Measurements from ENCODE around the gene FICD. TPM values are rescaled to one million over a fixed set of nuclear protein-coding genes. Genes with fewer than 3 reads are reported as not detected.

The FICD gene
- total and polyA plus RNA-seq, 2 of the 13 experiments (the other 11 are each of a cell fraction or from before 2014, with no cell fraction given), result 0.99 to 3.0 TPM

DNA sequence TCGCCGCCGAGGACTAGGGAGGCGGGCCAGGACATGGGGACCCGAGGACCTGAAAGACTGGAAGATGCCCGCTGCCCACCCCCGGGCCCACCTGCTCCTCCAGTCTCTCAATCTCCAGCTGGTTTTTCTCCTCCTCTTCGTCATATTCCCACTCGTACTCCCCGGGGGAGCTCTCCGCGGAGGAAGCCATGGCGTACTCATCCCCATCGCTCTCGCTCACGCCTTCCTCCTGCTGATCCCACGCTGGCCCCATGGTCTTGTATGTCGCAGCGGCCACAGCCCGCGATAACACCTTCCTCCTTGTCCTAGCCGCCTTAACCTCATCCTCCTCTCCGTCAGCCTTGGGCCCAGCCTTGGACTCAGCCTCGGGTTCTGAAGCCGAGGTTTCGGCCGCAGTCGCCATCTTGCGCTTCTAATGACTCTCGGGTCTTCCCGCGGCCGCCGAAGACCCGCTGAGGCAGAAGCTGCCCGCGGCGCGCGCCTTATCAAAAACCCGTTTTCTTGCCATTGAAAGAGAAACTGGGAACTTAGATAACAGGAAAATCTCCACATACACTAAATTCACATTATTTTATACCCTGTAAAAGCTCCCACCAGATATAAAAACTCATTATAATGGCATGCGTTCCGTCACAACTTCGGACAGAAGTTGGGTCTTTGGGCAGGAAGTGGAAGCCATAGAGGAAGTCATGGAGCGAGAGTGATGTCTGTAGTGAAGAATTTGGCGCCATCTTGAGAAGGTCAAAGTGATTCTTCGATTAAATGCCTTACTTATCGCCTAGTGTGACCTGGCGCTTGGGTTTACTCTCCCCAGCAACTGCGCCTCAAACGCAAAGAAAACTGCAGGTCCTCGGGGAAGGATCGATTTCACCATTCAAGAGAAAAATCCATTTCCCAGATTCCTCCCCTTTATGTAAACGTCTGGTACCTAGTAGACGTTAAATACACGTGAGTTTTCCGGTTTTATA lies 46.0 kb downstream of the FICD start, which contains the start of gene SART3 (continued):
- no peak for TF ChIP-seq HOMEZ (CRISPR knock-in tag; IDR thresholded peaks at IDR 0.05; ENCODE audit: low read depth)
- TF ChIP-seq MIER3 (CRISPR knock-in tag; IDR thresholded peaks at IDR 0.05; ENCODE audit: borderline replicate concordance), result no peak; the same call in 1 of the 2 replicates
- TF ChIP-seq, protein P1, sequence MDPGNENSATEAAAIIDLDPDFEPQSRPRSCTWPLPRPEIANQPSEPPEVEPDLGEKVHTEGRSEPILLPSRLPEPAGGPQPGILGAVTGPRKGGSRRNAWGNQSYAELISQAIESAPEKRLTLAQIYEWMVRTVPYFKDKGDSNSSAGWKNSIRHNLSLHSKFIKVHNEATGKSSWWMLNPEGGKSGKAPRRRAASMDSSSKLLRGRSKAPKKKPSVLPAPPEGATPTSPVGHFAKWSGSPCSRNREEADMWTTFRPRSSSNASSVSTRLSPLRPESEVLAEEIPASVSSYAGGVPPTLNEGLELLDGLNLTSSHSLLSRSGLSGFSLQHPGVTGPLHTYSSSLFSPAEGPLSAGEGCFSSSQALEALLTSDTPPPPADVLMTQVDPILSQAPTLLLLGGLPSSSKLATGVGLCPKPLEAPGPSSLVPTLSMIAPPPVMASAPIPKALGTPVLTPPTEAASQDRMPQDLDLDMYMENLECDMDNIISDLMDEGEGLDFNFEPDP (CRISPR knock-in tag; conservative IDR thresholded peaks at IDR 0.05), result no peak
- TF ChIP-seq ZNF615 (CRISPR knock-in tag; IDR thresholded peaks at IDR 0.05; ENCODE audit: borderline replicate concordance), result no peak
- TF ChIP-seq SMAD9 (CRISPR knock-in tag; IDR thresholded peaks at IDR 0.05), result no peak
- TF ChIP-seq KDM1A (CRISPR knock-in tag; IDR thresholded peaks at IDR 0.05), result no peak
- TF ChIP-seq ZNF484 (CRISPR knock-in tag; IDR thresholded peaks at IDR 0.05; ENCODE audit: borderline replicate concordance, low read depth), result no peak; the same call in 1 of the 2 replicates
- TF ChIP-seq DPF2 (CRISPR knock-in tag; IDR thresholded peaks at IDR 0.05; ENCODE audit: borderline replicate concordance, low read depth), result no peak
- no peak for TF ChIP-seq U2AF1 (optimal IDR thresholded peaks at IDR 0.05; ENCODE audit: low read depth, low read length)
- no peak for TF ChIP-seq ZBTB43 (CRISPR knock-in tag; conservative IDR thresholded peaks at IDR 0.05)
- TF ChIP-seq, protein P2, sequence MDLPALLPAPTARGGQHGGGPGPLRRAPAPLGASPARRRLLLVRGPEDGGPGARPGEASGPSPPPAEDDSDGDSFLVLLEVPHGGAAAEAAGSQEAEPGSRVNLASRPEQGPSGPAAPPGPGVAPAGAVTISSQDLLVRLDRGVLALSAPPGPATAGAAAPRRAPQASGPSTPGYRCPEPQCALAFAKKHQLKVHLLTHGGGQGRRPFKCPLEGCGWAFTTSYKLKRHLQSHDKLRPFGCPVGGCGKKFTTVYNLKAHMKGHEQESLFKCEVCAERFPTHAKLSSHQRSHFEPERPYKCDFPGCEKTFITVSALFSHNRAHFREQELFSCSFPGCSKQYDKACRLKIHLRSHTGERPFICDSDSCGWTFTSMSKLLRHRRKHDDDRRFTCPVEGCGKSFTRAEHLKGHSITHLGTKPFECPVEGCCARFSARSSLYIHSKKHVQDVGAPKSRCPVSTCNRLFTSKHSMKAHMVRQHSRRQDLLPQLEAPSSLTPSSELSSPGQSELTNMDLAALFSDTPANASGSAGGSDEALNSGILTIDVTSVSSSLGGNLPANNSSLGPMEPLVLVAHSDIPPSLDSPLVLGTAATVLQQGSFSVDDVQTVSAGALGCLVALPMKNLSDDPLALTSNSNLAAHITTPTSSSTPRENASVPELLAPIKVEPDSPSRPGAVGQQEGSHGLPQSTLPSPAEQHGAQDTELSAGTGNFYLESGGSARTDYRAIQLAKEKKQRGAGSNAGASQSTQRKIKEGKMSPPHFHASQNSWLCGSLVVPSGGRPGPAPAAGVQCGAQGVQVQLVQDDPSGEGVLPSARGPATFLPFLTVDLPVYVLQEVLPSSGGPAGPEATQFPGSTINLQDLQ (CRISPR knock-in tag; IDR thresholded peaks at IDR 0.05), result no peak
- no peak for TF ChIP-seq XBP1 (CRISPR knock-in tag; IDR thresholded peaks at IDR 0.05)
- TF ChIP-seq ZNF782 (CRISPR knock-in tag; IDR thresholded peaks at IDR 0.05; ENCODE audit: borderline replicate concordance), result 0 out of 2 replicates have a peak, but pooled peaks have one; percentile 62
- no peak for TF ChIP-seq SIX1 (CRISPR knock-in tag; IDR thresholded peaks at IDR 0.05; ENCODE audit: borderline replicate concordance)
- TF ChIP-seq HMG20A (CRISPR knock-in tag; IDR thresholded peaks at IDR 0.05; ENCODE audit: borderline replicate concordance), result no peak
- TF ChIP-seq SAFB2 (CRISPR knock-in tag; IDR thresholded peaks at IDR 0.05; ENCODE audit: borderline replicate concordance, low read depth), result no peak
- peak; percentile 94 for TF ChIP-seq GATAD1 (CRISPR knock-in tag; IDR thresholded peaks at IDR 0.05)
- TF ChIP-seq SCMH1 (CRISPR knock-in tag; IDR thresholded peaks at IDR 0.05; ENCODE audit: borderline replicate concordance), result no peak
- peak; percentile 49; the same call in 1 of the 2 replicates for TF ChIP-seq HDAC2 (CRISPR knock-in tag; IDR thresholded peaks at IDR 0.05)
- no peak for TF ChIP-seq HNRNPUL1 (IDR thresholded peaks at IDR 0.05; ENCODE audit: low read depth, low read length)
- no peak for TF ChIP-seq ISX (CRISPR knock-in tag; conservative IDR thresholded peaks at IDR 0.05)
- no peak for TF ChIP-seq SUZ12 (IDR thresholded peaks at IDR 0.05; ENCODE audit: low read depth, low read length)
- no peak for TF ChIP-seq NR2F1 (CRISPR knock-in tag; IDR thresholded peaks at IDR 0.05)

All from HepG2 (cell line).